ENCODE data around the gene CCL22. TPM values are rescaled to one million over a fixed set of nuclear protein-coding genes. Genes with fewer than 3 reads are reported as not detected.

Gene CCL22, protein sequence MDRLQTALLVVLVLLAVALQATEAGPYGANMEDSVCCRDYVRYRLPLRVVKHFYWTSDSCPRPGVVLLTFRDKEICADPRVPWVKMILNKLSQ
- total RNA-seq (10 to 100 TPM in 3 of 5 donors, not detected in 2; 13.0 to 27.3 (median 13.0) TPM), total RNA-seq (0 to 20.3 (median 0.82) reads per million in 29 experiments)
- not detected for total RNA-seq (2013)

DNA sequence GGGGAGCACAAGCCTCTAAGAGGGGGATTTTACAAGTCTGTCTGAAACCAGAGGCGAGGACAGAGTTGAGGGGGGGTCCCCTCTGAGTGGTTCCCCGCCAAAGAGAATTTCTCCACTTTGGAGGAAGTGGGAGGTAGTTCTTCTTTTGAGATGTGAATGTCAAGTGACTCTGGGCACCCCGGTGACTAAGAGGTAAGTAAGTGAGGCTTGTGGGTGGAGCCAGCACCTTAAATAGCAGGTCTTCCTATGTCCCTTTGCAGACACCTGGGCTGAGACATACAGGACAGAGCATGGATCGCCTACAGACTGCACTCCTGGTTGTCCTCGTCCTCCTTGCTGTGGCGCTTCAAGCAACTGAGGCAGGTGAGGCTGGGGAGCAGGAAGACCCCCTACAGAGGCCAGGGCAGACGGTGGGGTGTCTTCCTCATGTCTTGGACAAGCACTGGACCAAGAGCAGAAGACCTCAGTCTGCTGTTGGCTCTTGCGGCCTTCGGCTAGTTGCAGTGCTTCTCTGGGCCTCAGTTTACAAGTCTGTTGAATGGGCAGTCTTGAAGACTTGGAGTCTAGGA is at the start of gene CCL22:
Gene CCL22 (plus strand): TSS at position 257 of the 569 bp plus-strand sequence. CDS start 34 bp downstream, at position 291.
- DNase-seq (no peak), ATAC-seq (replicated peaks in 1 of 4) (no peak)
- Mint-ChIP-seq H3K9me3 (no peaks in the 10 kb centered on the region), H3K27me3 (peaks cover 0 to 4% of the 10 kb centered on the region in 2 donors), H3K4me3 (no peak within 1 kb of the TSS), H3K36me3 (no peaks in the 10 kb centered on the region), H3K4me1 (no peaks in the 10 kb centered on the region), H3K27ac (no peak within 1 kb of the TSS)
- ChIA-PET POLR2A (no interaction called here), CTCF (no interaction called here)
- Histone ChIP-seq H3K27me3 (replicated peaks in 1 of 2; ENCODE audit: control insufficient read depth in 2 of 2, extremely low read depth in 1 of 2, insufficient read depth in 2 of 2, low read length in 1 of 2) (peaks cover 0 to 6% of the 10 kb centered on the region in 2 experiments), H3K36me3 (ENCODE audit: control insufficient read depth in 2 of 2, extremely low read depth in 1 of 2, insufficient read depth in 1 of 2, low read length in 1 of 2) (no peaks in the 10 kb centered on the region), H3K9me3 (no peaks in the 10 kb centered on the region), H3K27ac (ENCODE audit: low read length) (no peak within 1 kb of the TSS), H3K4me3 (ENCODE audit: control insufficient read depth in 1 of 2, extremely low read depth in 1 of 2, low read length in 1 of 2) (no peak within 1 kb of the TSS), H3K4me1 (ENCODE audit: control insufficient read depth in 1 of 2, extremely low read depth in 1 of 2, insufficient read depth in 2 of 2, low read length in 2 of 2) (no peaks in the 10 kb centered on the region)
- 60% methylated on average over 9 of the region's 9 CpGs for WGBS (ENCODE audit: insufficient coverage)

DNA sequence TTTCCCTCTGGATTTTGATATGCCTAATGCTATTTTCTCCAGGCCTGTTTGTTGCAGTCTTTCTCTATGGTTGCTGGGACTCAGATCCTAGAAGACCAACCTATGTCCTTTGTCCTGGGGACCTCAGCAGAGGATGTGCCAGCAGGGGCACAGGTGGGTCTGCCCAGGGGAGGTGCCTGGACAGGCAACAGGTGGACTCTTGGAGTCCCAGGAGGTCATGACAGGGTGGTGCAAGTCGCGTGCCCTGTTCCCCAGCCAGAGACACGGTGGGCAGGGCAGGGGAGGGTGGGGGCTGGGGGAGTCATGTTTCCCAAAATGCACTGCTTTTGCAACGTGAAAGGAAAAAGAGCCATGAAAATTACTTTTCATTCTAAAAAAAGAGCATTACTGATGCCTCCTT is 47.8 kb upstream of the CCL22 start:
- no peak overlapping the region for H3K27ac Mint-ChIP-seq
- H3K9me3 ChIP-seq, result no peaks in the 10 kb centered on the region
- CTCF ChIA-PET, result no interaction called here

DNA sequence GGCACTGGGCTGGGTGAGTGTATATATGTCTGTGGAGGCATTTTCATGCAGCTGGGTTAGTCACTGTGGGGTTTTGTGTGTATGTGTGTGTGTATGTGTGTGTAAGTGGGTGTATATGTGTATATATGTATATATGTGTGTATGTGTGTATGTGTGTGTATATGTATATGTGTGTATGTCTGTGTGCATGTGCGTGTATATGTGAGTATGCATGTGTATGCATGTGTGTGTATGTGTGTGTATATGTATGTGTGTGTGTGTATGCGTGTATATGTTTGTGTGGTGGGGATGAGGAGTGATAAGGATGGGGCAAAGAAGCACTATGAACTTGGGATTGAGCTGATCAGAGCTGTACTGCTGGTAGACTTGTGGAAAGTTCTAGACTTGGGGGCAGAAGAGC is 45.1 kb upstream of the CCL22 start:
- H3K36me3 ChIP-seq (ENCODE audit: control insufficient read depth in 2 of 2, extremely low read depth in 1 of 2, insufficient read depth in 1 of 2, low read length in 1 of 2), result no peaks in the 10 kb centered on the region
- no peaks in the 10 kb centered on the region for H3K9me3 ChIP-seq
- peaks cover 0 to 5% of the 10 kb centered on the region in 2 experiments for H3K4me1 ChIP-seq (ENCODE audit: control insufficient read depth in 1 of 2, extremely low read depth in 1 of 2, insufficient read depth in 2 of 2, low read length in 2 of 2)
- H3K4me1 Mint-ChIP-seq, result peaks cover 12 to 28% (median 22%) of the 10 kb centered on the region in 3 donors
- no peaks in the 10 kb centered on the region for H3K36me3 Mint-ChIP-seq
- DNase-seq, result no peak
- WGBS (ENCODE audit: insufficient coverage), result 100% methylated on average over 2 of the region's 2 CpGs
- CTCF ChIA-PET, result no interaction called here
- peaks cover 0 to 3% of the 10 kb centered on the region in 2 donors for H3K27me3 Mint-ChIP-seq
- POLR2A ChIA-PET, result no interaction called here
- no peak overlapping the region for H3K4me3 Mint-ChIP-seq
- H3K4me3 ChIP-seq (ENCODE audit: control insufficient read depth in 1 of 2, extremely low read depth in 1 of 2, low read length in 1 of 2), result no peak overlapping the region
- ATAC-seq (replicated peaks in 1 of 4), result no peak
- H3K27ac Mint-ChIP-seq, result peak overlapping the region; percentile 20 to 62
- H3K27ac ChIP-seq (ENCODE audit: low read length), result no peak overlapping the region
- H3K27me3 ChIP-seq (replicated peaks in 1 of 2; ENCODE audit: control insufficient read depth in 2 of 2, extremely low read depth in 1 of 2, insufficient read depth in 2 of 2, low read length in 1 of 2), result no peaks in the 10 kb centered on the region
- H3K9me3 Mint-ChIP-seq, result no peaks in the 10 kb centered on the region

More for the DNA sequence above, 47.8 kb upstream of the CCL22 start:
- Histone ChIP-seq H3K4me3 (ENCODE audit: control insufficient read depth in 1 of 2, extremely low read depth in 1 of 2, low read length in 1 of 2) (no peak overlapping the region), H3K36me3 (ENCODE audit: control insufficient read depth in 2 of 2, extremely low read depth in 1 of 2, insufficient read depth in 1 of 2, low read length in 1 of 2) (no peaks in the 10 kb centered on the region), H3K27ac (ENCODE audit: low read length) (no peak overlapping the region), H3K27me3 (replicated peaks in 1 of 2; ENCODE audit: control insufficient read depth in 2 of 2, extremely low read depth in 1 of 2, insufficient read depth in 2 of 2, low read length in 1 of 2) (peaks cover 0 to 12% of the 10 kb centered on the region in 2 experiments), H3K4me1 (ENCODE audit: control insufficient read depth in 1 of 2, extremely low read depth in 1 of 2, insufficient read depth in 2 of 2, low read length in 2 of 2) (peaks cover 0 to 5% of the 10 kb centered on the region in 2 experiments)
- POLR2A ChIA-PET, result interaction anchor here in 1 of 2 donors (0.6 kb wide), 1 partner anchor 113 kb away, joined by 6 read pairs; no protein-coding TSS in a partner anchor
- Mint-ChIP-seq H3K36me3 (no peaks in the 10 kb centered on the region), H3K4me1 (peaks cover 12 to 28% (median 22%) of the 10 kb centered on the region in 3 donors), H3K4me3 (no peak overlapping the region), H3K9me3 (no peaks in the 10 kb centered on the region), H3K27me3 (peaks cover 0 to 8% of the 10 kb centered on the region in 2 donors)
- ATAC-seq (replicated peaks in 1 of 4), result no peak
- DNase-seq, result no peak
- WGBS (ENCODE audit: insufficient coverage), result 83% methylated on average over 3 of the region's 4 CpGs

DNA sequence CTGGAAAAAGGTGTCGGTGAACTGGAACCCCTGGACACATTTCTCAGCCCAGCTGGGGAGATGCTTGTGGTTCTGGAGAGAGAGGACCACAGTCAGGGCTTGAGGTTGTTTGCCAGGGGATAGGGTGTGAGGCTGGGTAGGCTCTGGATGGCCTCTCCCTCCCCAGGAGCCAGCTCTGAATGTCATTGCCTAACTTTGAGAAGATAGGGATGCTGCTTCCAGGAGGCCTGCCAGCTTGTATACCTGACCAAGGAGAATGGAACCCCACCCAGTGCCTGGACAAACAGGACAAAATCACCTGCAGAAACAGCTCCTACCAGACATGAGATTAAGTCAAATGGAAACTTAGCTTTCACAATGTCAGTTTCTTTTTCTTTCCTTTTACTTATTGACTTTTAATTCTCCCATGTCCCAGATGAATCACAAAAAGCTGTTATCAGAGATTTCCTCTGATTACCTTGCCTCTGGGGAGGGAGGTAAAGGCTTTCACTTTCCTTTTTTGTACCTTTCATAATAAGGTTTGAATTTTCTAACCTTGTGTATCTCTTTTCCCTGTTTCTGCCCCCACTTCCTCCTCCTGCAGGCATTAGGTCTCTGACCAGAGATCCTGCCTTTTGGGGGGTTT is 44.3 kb upstream of the CCL22 start:
- H3K9me3 Mint-ChIP-seq, result no peaks in the 10 kb centered on the region
- ATAC-seq (replicated peaks in 1 of 4) (peak in 2 of 4 experiments; percentile 24 to 34), DNase-seq (no peak)
- H3K27me3 ChIP-seq (replicated peaks in 1 of 2; ENCODE audit: control insufficient read depth in 2 of 2, extremely low read depth in 1 of 2, insufficient read depth in 2 of 2, low read length in 1 of 2), result no peaks in the 10 kb centered on the region
- H3K4me1 ChIP-seq (ENCODE audit: control insufficient read depth in 1 of 2, extremely low read depth in 1 of 2, insufficient read depth in 2 of 2, low read length in 2 of 2), result peaks cover 0 to 5% of the 10 kb centered on the region in 2 experiments
- no peaks in the 10 kb centered on the region for H3K9me3 ChIP-seq
- peak overlapping the region; percentile 80 to 87 for H3K27ac Mint-ChIP-seq
- no peak overlapping the region for H3K4me3 ChIP-seq (ENCODE audit: control insufficient read depth in 1 of 2, extremely low read depth in 1 of 2, low read length in 1 of 2)
- ChIA-PET CTCF (no interaction called here), POLR2A (no interaction called here)
- peaks cover 0 to 3% of the 10 kb centered on the region in 2 donors for H3K27me3 Mint-ChIP-seq
- H3K4me1 Mint-ChIP-seq, result peaks cover 12 to 24% (median 18%) of the 10 kb centered on the region in 3 donors
- WGBS (ENCODE audit: insufficient coverage), result no CpG with 5 or more reads among the region's 1 CpG
- peak overlapping the region; percentile 36 for H3K27ac ChIP-seq (ENCODE audit: low read length)
- H3K36me3 ChIP-seq (ENCODE audit: control insufficient read depth in 2 of 2, extremely low read depth in 1 of 2, insufficient read depth in 1 of 2, low read length in 1 of 2), result no peaks in the 10 kb centered on the region
- H3K36me3 Mint-ChIP-seq, result no peaks in the 10 kb centered on the region
- H3K4me3 Mint-ChIP-seq, result no peak overlapping the region

DNA sequence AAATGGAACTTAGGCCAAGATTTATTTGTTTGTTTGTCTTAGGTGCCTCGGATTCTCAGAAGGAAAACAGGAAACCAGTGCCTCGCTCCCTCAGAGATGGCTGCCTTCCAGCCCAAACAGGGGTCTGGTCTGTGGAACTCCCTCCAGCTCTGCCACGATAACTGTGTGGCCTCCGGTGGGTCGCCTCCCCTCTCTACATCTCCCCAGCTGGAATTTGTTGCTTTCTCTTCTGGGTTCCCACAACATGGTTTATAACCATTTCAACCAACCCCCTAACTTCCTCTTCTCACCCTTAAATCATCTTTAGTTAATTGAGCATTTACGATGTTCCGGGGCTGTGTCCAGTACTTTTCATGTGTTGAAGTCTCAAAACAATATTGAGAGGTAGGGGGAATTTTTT is 43.2 kb upstream of the CCL22 start:
- no peak for ATAC-seq (replicated peaks in 1 of 4)
- H3K4me3 ChIP-seq (ENCODE audit: control insufficient read depth in 1 of 2, extremely low read depth in 1 of 2, low read length in 1 of 2), result no peak overlapping the region
- peaks cover 0 to 5% of the 10 kb centered on the region in 2 experiments for H3K4me1 ChIP-seq (ENCODE audit: control insufficient read depth in 1 of 2, extremely low read depth in 1 of 2, insufficient read depth in 2 of 2, low read length in 2 of 2)
- no peak overlapping the region for H3K27ac Mint-ChIP-seq
- DNase-seq, result no peak
- H3K27ac ChIP-seq (ENCODE audit: low read length), result no peak overlapping the region
- 80% methylated on average over 5 of the region's 7 CpGs for WGBS (ENCODE audit: insufficient coverage)
- no peak overlapping the region for H3K4me3 Mint-ChIP-seq
- H3K9me3 ChIP-seq, result no peaks in the 10 kb centered on the region
- peaks cover 0 to 3% of the 10 kb centered on the region in 2 donors for H3K27me3 Mint-ChIP-seq
- H3K4me1 Mint-ChIP-seq, result peaks cover 12 to 20% (median 14%) of the 10 kb centered on the region in 3 donors
- POLR2A ChIA-PET, result no interaction called here
- H3K36me3 ChIP-seq (ENCODE audit: control insufficient read depth in 2 of 2, extremely low read depth in 1 of 2, insufficient read depth in 1 of 2, low read length in 1 of 2), result no peaks in the 10 kb centered on the region
- H3K27me3 ChIP-seq (replicated peaks in 1 of 2; ENCODE audit: control insufficient read depth in 2 of 2, extremely low read depth in 1 of 2, insufficient read depth in 2 of 2, low read length in 1 of 2), result no peaks in the 10 kb centered on the region
- H3K9me3 Mint-ChIP-seq, result no peaks in the 10 kb centered on the region
- H3K36me3 Mint-ChIP-seq, result no peaks in the 10 kb centered on the region
- CTCF ChIA-PET, result no interaction called here

DNA sequence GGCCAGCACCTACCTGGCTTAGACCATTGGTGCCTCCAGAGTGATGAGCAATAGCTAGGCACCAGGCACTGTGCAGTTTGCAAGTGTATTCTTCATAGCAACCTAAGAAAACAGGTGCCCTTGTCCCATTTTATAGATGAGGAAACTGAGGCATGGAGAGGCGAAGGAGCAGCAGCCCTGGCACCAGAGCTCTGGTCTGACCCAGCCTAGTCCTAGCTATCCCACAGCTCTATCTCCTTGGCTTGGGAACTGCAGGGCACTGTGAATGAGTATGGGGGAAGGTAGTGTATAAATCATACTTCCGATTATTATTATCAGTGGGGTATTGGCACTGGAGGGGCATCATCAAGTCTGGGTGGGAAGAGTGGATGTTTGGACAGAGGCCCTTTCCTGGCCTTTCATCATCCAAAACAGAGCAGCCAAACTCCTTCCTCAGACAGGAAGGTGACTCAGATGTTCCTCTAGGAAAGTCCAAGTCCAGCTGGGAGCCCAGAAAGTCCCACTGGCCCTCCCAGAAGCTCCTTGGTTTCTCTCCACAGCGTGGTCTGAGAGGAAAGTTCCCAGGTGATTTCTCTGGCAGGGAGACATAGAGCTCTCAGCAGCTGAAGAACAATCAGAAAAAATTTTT is 42.1 kb upstream of the CCL22 start:
- Histone ChIP-seq H3K4me1 (ENCODE audit: control insufficient read depth in 1 of 2, extremely low read depth in 1 of 2, insufficient read depth in 2 of 2, low read length in 2 of 2) (peaks cover 0 to 5% of the 10 kb centered on the region in 2 experiments), H3K9me3 (no peaks in the 10 kb centered on the region), H3K4me3 (ENCODE audit: control insufficient read depth in 1 of 2, extremely low read depth in 1 of 2, low read length in 1 of 2) (no peak overlapping the region), H3K36me3 (ENCODE audit: control insufficient read depth in 2 of 2, extremely low read depth in 1 of 2, insufficient read depth in 1 of 2, low read length in 1 of 2) (no peaks in the 10 kb centered on the region), H3K27ac (ENCODE audit: low read length) (no peak overlapping the region), H3K27me3 (replicated peaks in 1 of 2; ENCODE audit: control insufficient read depth in 2 of 2, extremely low read depth in 1 of 2, insufficient read depth in 2 of 2, low read length in 1 of 2) (no peaks in the 10 kb centered on the region)
- WGBS (ENCODE audit: insufficient coverage), result 63% methylated on average over 2 of the region's 3 CpGs
- CTCF ChIA-PET, result no interaction called here
- peaks cover 0 to 3% of the 10 kb centered on the region in 2 donors for H3K27me3 Mint-ChIP-seq
- H3K36me3 Mint-ChIP-seq, result no peaks in the 10 kb centered on the region
- POLR2A ChIA-PET, result no interaction called here
- no peak overlapping the region for H3K27ac Mint-ChIP-seq
- ATAC-seq (replicated peaks in 1 of 4), result no peak
- no peaks in the 10 kb centered on the region for H3K9me3 Mint-ChIP-seq
- H3K4me3 Mint-ChIP-seq, result no peak overlapping the region
- H3K4me1 Mint-ChIP-seq, result peaks cover 12 to 20% (median 14%) of the 10 kb centered on the region in 3 donors
- no peak for DNase-seq

Data from T-cell (primary cell).